Measurements from ENCODE around the gene HIPK2.

The HIPK2 gene

GRCh38 chr7:139523968-139524815 is 253.6 kb downstream of the HIPK2 start:
- no peak for DNase-seq

DNA sequence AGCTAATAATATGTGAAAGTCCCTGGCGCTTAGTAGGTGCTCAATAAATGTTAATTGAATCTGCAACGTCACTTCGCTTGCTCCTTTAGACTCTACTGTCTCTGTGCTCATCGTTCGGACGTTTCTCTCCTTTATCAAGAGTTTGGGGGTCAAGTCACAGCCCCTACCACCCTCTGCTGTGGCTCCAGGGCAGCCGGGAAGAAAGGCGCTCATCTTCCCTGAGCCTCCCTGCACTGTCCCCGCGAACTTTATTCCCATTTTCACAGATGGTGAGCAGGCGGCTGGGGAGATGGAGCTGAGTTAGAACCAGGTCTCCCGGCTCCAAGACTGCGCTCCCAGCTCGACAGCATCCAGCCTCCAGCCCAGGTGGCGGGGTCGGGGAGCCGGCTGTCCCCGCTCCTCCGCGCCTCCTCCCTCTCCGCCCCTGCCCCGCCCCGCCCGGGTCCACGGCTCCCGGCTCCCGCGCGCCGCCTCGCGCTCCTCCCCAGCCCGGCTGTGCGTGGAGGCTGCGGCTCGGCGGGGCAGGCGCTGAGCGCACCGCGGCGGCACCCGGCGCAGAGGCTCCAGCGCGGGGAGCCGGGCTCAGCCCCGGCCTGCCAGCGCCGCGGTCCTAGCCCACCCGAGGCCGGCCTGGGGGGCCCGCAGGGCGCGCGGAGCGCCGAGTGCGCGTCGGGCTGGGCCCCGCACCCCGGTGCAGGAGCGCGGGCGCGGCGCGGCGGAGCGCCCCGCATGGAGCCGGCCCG is 254.4 kb downstream of the HIPK2 start, which contains the start of gene CLEC2L:
Gene CLEC2L, plus strand, starts transcription at position 487 of the 743 bp plus-strand sequence. Its CDS starts 243 bp downstream, at position 730.
- no peak for DNase-seq

GRCh38 chr7:139522830-139523198 is 255.0 kb downstream of the HIPK2 start:
- no peak for DNase-seq

- DNase-seq = no peak
Measured at GRCh38 chr7:139521439-139521838, 256.4 kb downstream of the HIPK2 start.

- no peak for DNase-seq
Measured at GRCh38 chr7:139515266-139515665, 262.5 kb downstream of the HIPK2 start.

Data from NCI-H1105 (cell line).